ENCODE measurements around the gene NLRP9.

The NLRP9 gene

GRCh38 chr19:55693336-55693974, 44.7 kb downstream of the NLRP9 start:
- peaks cover 77% of the 10 kb centered on the region for H3K36me3 ChIP-seq (ENCODE audit: control insufficient read depth, insufficient read depth, low read length, severe bottlenecking)
- H3K27me3 ChIP-seq (replicated peaks; ENCODE audit: control insufficient read depth, insufficient read depth, low read length), result no peaks in the 10 kb centered on the region
- no peak for DNase-seq (ENCODE audit: low read depth)
- H3K4me3 ChIP-seq (ENCODE audit: low read length), result no peak overlapping the region
- no peak overlapping the region for H3K9ac ChIP-seq (ENCODE audit: low read length)
- H3K9me3 ChIP-seq (ENCODE audit: control insufficient read depth, low read length), result no peaks in the 10 kb centered on the region
- H3K4me1 ChIP-seq (ENCODE audit: control insufficient read depth, insufficient read depth, low read length), result no peaks in the 10 kb centered on the region

DNA sequence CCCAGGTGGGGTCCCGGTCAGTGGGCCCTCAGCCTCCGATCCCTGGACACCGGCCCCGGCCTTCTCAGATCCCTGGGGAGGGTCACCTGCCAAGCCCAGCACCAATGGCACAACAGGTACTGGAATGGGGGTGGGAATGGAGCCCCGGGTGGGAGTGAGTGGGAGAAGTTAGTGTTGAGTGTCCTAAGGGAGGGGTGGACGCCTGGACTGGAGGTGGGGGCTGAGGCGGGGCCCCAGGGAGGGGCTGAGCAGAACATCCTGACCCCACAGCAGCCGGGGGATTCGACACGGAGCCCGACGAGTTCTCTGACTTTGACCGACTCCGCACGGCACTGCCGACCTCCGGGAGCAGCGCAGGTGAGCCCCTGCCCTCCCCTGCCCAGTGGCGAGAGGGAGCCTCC, 45.5 kb downstream of the NLRP9 start:
- no peak for DNase-seq (ENCODE audit: low read depth)
- no peak overlapping the region for H3K9ac ChIP-seq (ENCODE audit: low read length)
- H3K36me3 ChIP-seq (ENCODE audit: control insufficient read depth, insufficient read depth, low read length, severe bottlenecking), result peaks cover 74% of the 10 kb centered on the region
- no peaks in the 10 kb centered on the region for H3K9me3 ChIP-seq (ENCODE audit: control insufficient read depth, low read length)
- no peaks in the 10 kb centered on the region for H3K27me3 ChIP-seq (replicated peaks; ENCODE audit: control insufficient read depth, insufficient read depth, low read length)
- no peaks in the 10 kb centered on the region for H3K4me1 ChIP-seq (ENCODE audit: control insufficient read depth, insufficient read depth, low read length)
- no peak overlapping the region for H3K4me3 ChIP-seq (ENCODE audit: low read length)

DNA sequence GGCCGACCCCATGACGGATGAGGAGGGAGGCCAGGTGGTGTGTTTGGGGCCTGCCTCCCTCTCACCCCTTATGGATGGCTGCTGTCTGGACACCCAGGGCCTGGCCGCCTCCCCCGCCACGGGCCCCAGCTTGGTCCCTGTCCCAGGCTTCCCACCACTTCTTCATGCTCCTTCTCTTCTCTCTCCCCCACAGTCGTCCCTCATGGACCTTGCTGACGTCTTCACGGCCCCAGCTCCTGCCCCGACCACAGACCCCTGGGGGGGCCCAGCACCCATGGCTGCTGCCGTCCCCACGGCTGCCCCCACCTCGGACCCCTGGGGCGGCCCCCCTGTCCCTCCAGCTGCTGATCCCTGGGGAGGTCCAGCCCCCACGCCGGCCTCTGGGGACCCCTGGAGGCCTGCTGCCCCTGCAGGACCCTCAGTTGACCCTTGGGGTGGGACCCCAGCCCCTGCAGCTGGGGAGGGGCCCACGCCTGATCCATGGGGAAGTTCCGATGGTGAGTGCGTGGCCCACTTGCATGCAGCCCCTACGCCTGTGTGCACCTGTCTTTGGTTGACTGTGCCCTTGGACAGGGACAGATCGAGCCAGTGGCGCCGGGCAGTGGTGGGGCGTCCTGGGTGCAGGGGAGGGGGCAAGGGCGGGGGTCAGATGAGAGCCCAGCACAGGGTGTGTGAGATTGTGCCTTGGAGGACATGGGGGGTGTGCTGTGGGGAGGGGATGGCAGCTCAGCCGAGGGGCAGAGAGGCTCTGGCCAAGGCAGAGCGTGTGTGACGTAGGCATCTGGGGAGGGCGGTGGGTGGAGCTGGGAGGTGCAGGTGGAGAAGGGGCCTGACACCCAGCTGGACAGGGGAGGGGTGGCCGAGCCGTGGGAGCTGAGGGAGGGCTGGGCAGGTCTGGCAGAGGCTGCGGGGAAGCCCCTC, 46.4 kb downstream of the NLRP9 start:
- no peak for DNase-seq (ENCODE audit: low read depth)
- Histone ChIP-seq H3K9ac (ENCODE audit: low read length) (no peak overlapping the region), H3K4me3 (ENCODE audit: low read length) (no peak overlapping the region), H3K36me3 (ENCODE audit: control insufficient read depth, insufficient read depth, low read length, severe bottlenecking) (peaks cover 68% of the 10 kb centered on the region), H3K9me3 (ENCODE audit: control insufficient read depth, low read length) (no peaks in the 10 kb centered on the region), H3K4me1 (ENCODE audit: control insufficient read depth, insufficient read depth, low read length) (no peaks in the 10 kb centered on the region), H3K27me3 (replicated peaks; ENCODE audit: control insufficient read depth, insufficient read depth, low read length) (no peaks in the 10 kb centered on the region)

DNA sequence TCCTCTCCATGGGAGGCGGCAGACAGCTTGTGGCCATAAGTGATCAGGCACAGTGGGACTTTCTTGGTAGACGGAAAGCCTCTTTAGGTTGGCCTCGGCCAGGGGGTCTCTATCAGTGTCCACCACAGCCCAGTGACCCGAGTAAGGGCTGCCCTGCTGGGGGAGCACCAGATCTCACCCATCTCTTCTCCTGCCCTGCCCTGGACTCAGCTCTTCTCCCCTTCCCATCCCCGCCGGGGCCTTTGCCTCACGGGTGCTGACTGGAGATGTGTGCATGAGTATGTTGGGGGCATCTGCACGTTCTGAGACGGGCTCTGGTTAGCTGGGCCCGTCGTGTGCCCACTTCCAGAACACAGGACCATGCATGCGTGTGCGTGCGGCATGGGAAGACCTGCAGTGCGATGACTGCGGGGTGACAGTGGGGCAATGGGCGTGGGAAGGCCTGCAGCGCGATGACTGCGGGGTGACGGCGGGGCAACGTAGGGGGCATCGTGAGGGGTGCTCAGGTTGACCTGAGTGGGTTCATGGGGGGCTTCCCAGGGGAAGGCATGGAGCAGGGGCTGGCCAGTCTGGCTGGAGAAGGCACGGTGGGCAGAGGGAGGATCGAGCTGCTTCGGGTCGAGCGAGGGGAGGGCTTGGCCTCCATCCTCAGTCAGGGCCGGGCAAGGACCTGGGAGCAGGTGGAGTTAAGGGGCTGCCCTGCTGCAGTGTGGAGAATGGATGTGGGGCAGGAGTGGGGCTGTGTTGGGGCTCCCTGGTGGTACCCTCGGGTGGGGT, 47.2 kb downstream of the NLRP9 start:
- Histone ChIP-seq H3K36me3 (ENCODE audit: control insufficient read depth, insufficient read depth, low read length, severe bottlenecking) (peaks cover 63% of the 10 kb centered on the region), H3K4me3 (ENCODE audit: low read length) (no peak overlapping the region)

GRCh38 chr19:55690109-55690768, 48.0 kb downstream of the NLRP9 start:
- no peaks in the 10 kb centered on the region for H3K9me3 ChIP-seq (ENCODE audit: control insufficient read depth, low read length)
- no peak overlapping the region for H3K9ac ChIP-seq (ENCODE audit: low read length)
- no peak overlapping the region for H3K4me3 ChIP-seq (ENCODE audit: low read length)
- no peaks in the 10 kb centered on the region for H3K4me1 ChIP-seq (ENCODE audit: control insufficient read depth, insufficient read depth, low read length)
- H3K27me3 ChIP-seq (replicated peaks; ENCODE audit: control insufficient read depth, insufficient read depth, low read length), result no peaks in the 10 kb centered on the region
- DNase-seq (ENCODE audit: low read depth), result no peak
- peaks cover 66% of the 10 kb centered on the region for H3K36me3 ChIP-seq (ENCODE audit: control insufficient read depth, insufficient read depth, low read length, severe bottlenecking)

More for the DNA sequence above, 47.2 kb downstream of the NLRP9 start:
- Histone ChIP-seq H3K9me3 (ENCODE audit: control insufficient read depth, low read length) (no peaks in the 10 kb centered on the region), H3K27me3 (replicated peaks; ENCODE audit: control insufficient read depth, insufficient read depth, low read length) (no peaks in the 10 kb centered on the region), H3K4me1 (ENCODE audit: control insufficient read depth, insufficient read depth, low read length) (no peaks in the 10 kb centered on the region), H3K9ac (ENCODE audit: low read length) (no peak overlapping the region)
- DNase-seq (ENCODE audit: low read depth), result no peak

- Histone ChIP-seq H3K36me3 (ENCODE audit: control insufficient read depth, insufficient read depth, low read length, severe bottlenecking) (peaks cover 69% of the 10 kb centered on the region), H3K9me3 (ENCODE audit: control insufficient read depth, low read length) (no peaks in the 10 kb centered on the region), H3K27me3 (replicated peaks; ENCODE audit: control insufficient read depth, insufficient read depth, low read length) (no peaks in the 10 kb centered on the region), H3K4me1 (ENCODE audit: control insufficient read depth, insufficient read depth, low read length) (no peaks in the 10 kb centered on the region), H3K4me3 (ENCODE audit: low read length) (no peak overlapping the region), H3K9ac (ENCODE audit: low read length) (no peak overlapping the region)
- DNase-seq (ENCODE audit: low read depth), result no peak
Observed at GRCh38 chr19:55689411-55690108, 48.6 kb downstream of the NLRP9 start.

- H3K9me3 ChIP-seq (ENCODE audit: control insufficient read depth, low read length), result no peaks in the 10 kb centered on the region
- no peaks in the 10 kb centered on the region for H3K27me3 ChIP-seq (replicated peaks; ENCODE audit: control insufficient read depth, insufficient read depth, low read length)
- H3K4me3 ChIP-seq (ENCODE audit: low read length), result no peak overlapping the region
- H3K9ac ChIP-seq (ENCODE audit: low read length), result no peak overlapping the region
- no peak for DNase-seq (ENCODE audit: low read depth)
- no peaks in the 10 kb centered on the region for H3K4me1 ChIP-seq (ENCODE audit: control insufficient read depth, insufficient read depth, low read length)
- peaks cover 68% of the 10 kb centered on the region for H3K36me3 ChIP-seq (ENCODE audit: control insufficient read depth, insufficient read depth, low read length, severe bottlenecking)
Observed at GRCh38 chr19:55688422-55689218, 49.6 kb downstream of the NLRP9 start.

- H3K9me3 ChIP-seq (ENCODE audit: control insufficient read depth, low read length), result no peaks in the 10 kb centered on the region
- no peaks in the 10 kb centered on the region for H3K27me3 ChIP-seq (replicated peaks; ENCODE audit: control insufficient read depth, insufficient read depth, low read length)
- no peak overlapping the region for H3K9ac ChIP-seq (ENCODE audit: low read length)
- no peaks in the 10 kb centered on the region for H3K4me1 ChIP-seq (ENCODE audit: control insufficient read depth, insufficient read depth, low read length)
- H3K36me3 ChIP-seq (ENCODE audit: control insufficient read depth, insufficient read depth, low read length, severe bottlenecking), result peaks cover 62% of the 10 kb centered on the region
- H3K4me3 ChIP-seq (ENCODE audit: low read length), result no peak overlapping the region
- DNase-seq (ENCODE audit: low read depth), result no peak
Observed at GRCh38 chr19:55687281-55688201, 50.7 kb downstream of the NLRP9 start.

DNA sequence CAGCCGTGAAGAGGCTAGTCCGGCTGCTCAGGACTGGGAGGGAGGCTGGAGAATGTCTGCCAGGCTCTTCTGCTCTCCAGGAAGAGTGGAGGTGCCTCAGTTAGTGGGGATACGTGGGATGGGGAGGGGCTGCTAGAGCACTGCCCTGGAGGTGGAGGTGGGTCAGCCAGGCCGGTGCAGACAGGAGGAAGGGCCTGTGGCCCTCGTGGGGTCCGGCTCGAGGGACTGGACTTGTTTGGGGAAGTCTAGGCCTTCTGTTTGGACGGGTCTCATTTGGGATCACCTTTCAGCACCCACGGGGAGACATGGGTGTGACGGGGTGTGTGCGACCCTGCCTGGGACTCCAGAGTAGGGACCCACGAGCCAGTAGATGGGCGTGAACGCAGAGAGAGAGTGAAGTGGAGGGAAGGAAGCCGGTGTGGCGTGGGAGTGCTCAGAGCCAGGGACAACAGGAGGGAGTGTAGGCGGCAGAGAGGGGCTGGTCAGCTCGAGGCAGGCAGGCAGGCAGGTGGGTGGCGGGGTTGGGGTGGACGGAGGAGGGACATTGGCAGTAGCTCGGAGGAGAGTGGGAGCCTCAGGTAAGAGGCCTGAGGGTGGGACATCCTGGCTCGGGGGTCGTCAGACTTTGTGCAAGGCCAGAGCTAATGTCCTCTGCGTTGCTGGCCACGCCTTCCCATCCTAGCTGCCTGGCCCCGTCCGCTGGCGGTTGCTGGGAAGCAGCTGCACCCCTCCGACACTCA, 51.7 kb downstream of the NLRP9 start:
- Histone ChIP-seq H3K9me3 (ENCODE audit: control insufficient read depth, low read length) (no peaks in the 10 kb centered on the region), H3K4me3 (ENCODE audit: low read length) (no peak overlapping the region), H3K4me1 (ENCODE audit: control insufficient read depth, insufficient read depth, low read length) (peaks cover 9% of the 10 kb centered on the region), H3K9ac (ENCODE audit: low read length) (no peak overlapping the region), H3K27me3 (replicated peaks; ENCODE audit: control insufficient read depth, insufficient read depth, low read length) (no peaks in the 10 kb centered on the region), H3K36me3 (ENCODE audit: control insufficient read depth, insufficient read depth, low read length, severe bottlenecking) (peaks cover 61% of the 10 kb centered on the region)
- DNase-seq (ENCODE audit: low read depth), result no peak

Data from adipocyte (in vitro differentiated cells).